Caco-2 (cell line): ENCODE measurements around the gene CRELD2. TPM values are rescaled to one million over a fixed set of nuclear protein-coding genes. Genes with fewer than 3 reads are reported as not detected.

Experiments
- BruUV-seq: library from RNA; stranded (reverse); fragments of 400-500 nt; replicated peaks from 2 replicates; lab custom pipeline; 2021; lab: Mats Ljungman, UMichigan
- CTCF ChIA-PET: fragments of 300-600 bp; sonication (Branson Sonifier 250); formaldehyde crosslinking; loops from one replicate; lab custom pipeline; 2022; ENCODE audit warnings: antibody characterized with exemption; lab: Charles Lee
- POLR2A ChIA-PET: fragments of 300-600 bp; sonication (Branson Sonifier 250); formaldehyde crosslinking; loops from one replicate; lab custom pipeline; 2022; ENCODE audit warnings: antibody characterized with exemption; lab: Charles Lee
- DNase-seq, 2 experiments: peaks; one replicate each; pipeline versions ENCODE4 v3.0.0 to v3.0.0-alpha.2; 2020 to 2022
- H3K27me3 ChIP-seq: replicated peaks from 2 replicates; pipeline ENCODE4 v1.6.0; 2011; ENCODE audit warnings: low read length; ENCODE audit not compliant: control insufficient read depth, insufficient read depth
- H3K36me3 ChIP-seq: 2 replicates; pipeline ENCODE4 v1.5.1; 2011; ENCODE audit warnings: low read length; ENCODE audit not compliant: control insufficient read depth, insufficient read depth
- H3K4me1 ChIP-seq: fragments of 250-450 bp; sonication (Bioruptor Pico); 2 replicates; pipeline ENCODE4 v1.5.1; 2020; ENCODE audit warnings: mild to moderate bottlenecking
- H3K4me3 ChIP-seq: 2 replicates; pipeline ENCODE4 v1.5.1; 2011; ENCODE audit warnings: low read depth, mild to moderate bottlenecking, control low read depth, low read length
- H3K9me3 ChIP-seq: fragments of 250-450 bp; sonication (Bioruptor Pico); 2 replicates; pipeline ENCODE4 v1.5.1; 2020; ENCODE audit warnings: mild to moderate bottlenecking, moderate library complexity
- H3K27ac Mint-ChIP-seq: one replicate; pipeline ENCODE4 v1.8.0; 2022; ENCODE audit warnings: mixed read lengths; ENCODE audit not compliant: unreplicated experiment
- H3K27me3 Mint-ChIP-seq: one replicate; pipeline ENCODE4 v1.8.0; 2022; ENCODE audit warnings: mixed read lengths; ENCODE audit not compliant: insufficient read depth, unreplicated experiment
- H3K36me3 Mint-ChIP-seq: one replicate; pipeline ENCODE4 v1.8.0; 2022; ENCODE audit warnings: mild to moderate bottlenecking, mixed read lengths; ENCODE audit not compliant: insufficient read depth, unreplicated experiment
- H3K4me1 Mint-ChIP-seq: one replicate; pipeline ENCODE4 v1.8.0; 2022; ENCODE audit warnings: low read depth, mixed read lengths; ENCODE audit not compliant: unreplicated experiment
- H3K4me3 Mint-ChIP-seq: one replicate; pipeline ENCODE4 v1.8.0; 2022; ENCODE audit warnings: mild to moderate bottlenecking, moderate library complexity, mixed read lengths; ENCODE audit not compliant: unreplicated experiment
- H3K9me3 Mint-ChIP-seq: one replicate; pipeline ENCODE4 v1.8.0; 2022; ENCODE audit warnings: mixed read lengths; ENCODE audit not compliant: unreplicated experiment
- CTCF ChIP-seq, 2 experiments: fragments of 200-600 bp in 1 of 2; IDR thresholded peaks; 1 replicate in 1 of 2; 2 replicates in 1 of 2; pipeline versions ENCODE4 v1.5.1 to v1.8.0; 2011 to 2022; ENCODE audit warnings: antibody characterized with exemption in 1 of 2, control low read depth in 1 of 2, inconsistent platforms in 1 of 2, low read depth in 1 of 2, low read length in 1 of 2, mild to moderate bottlenecking in 1 of 2, moderate library complexity in 1 of 2; ENCODE audit not compliant: insufficient read depth in 1 of 2, severe bottlenecking in 1 of 2, unreplicated experiment in 1 of 2
- intact Hi-C: fragments of 100-400 bp; cut with micrococcal nuclease; formaldehyde crosslinking; loops from one replicate; pipeline ENCODE4 v1.10.0; 2022; ENCODE audit not compliant: unreplicated experiment
- total RNA-seq: library from RNA; stranded (reverse); gene quantifications from 2 replicates; pipeline ENCODE4 v1.2.3, GENCODE V29; 2022

CRELD2 gene
- total RNA-seq, 1 experiment from 2014 or later: 43.3 TPM

DNA sequence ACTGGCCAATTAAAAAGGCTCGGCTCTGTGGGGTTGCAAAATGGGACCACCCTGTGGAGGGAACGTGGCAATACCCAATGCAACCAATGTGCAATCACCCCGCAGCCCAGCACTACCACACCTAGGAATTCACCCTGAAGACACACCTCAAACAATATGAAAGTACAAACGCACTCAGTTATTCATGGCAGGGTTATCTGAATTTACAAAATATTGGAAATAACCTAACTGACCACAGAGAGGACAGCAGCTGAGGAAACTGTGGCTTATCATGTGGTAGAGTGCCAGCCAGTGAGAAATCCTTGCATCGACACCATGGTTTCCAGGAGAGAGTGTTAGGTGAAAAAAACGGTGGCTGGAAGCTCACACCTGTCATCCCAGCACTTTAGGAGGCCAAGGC, 18.9 kb upstream of the CRELD2 start:
- H3K9me3 ChIP-seq: no peaks in the 10 kb centered on the region
- no peak overlapping the region for H3K4me3 Mint-ChIP-seq
- intact Hi-C loops: no loop called here
- no peaks in the 10 kb centered on the region; the same call in 1 of the 2 replicates for H3K36me3 ChIP-seq
- H3K27me3 Mint-ChIP-seq: no peaks in the 10 kb centered on the region
- no peaks in the 10 kb centered on the region for H3K9me3 Mint-ChIP-seq
- no peaks in the 10 kb centered on the region for H3K27me3 ChIP-seq
- H3K4me3 ChIP-seq: no peak overlapping the region
- no peak overlapping the region for H3K27ac Mint-ChIP-seq
- no peaks in the 10 kb centered on the region for H3K4me1 Mint-ChIP-seq
- BruUV-seq: no TSS peak
- TF ChIP-seq CTCF (IDR thresholded peaks at IDR 0.05; ENCODE audit: insufficient read depth in 1 of 2, low read depth in 1 of 2, low read length in 1 of 2, severe bottlenecking in 1 of 2, unreplicated experiment in 1 of 2): no peak
- no peak for DNase-seq
- ChIA-PET CTCF (no interaction called here), POLR2A (no interaction called here)
- peaks cover 40% of the 10 kb centered on the region for H3K36me3 Mint-ChIP-seq
- H3K4me1 ChIP-seq: no peaks in the 10 kb centered on the region

DNA sequence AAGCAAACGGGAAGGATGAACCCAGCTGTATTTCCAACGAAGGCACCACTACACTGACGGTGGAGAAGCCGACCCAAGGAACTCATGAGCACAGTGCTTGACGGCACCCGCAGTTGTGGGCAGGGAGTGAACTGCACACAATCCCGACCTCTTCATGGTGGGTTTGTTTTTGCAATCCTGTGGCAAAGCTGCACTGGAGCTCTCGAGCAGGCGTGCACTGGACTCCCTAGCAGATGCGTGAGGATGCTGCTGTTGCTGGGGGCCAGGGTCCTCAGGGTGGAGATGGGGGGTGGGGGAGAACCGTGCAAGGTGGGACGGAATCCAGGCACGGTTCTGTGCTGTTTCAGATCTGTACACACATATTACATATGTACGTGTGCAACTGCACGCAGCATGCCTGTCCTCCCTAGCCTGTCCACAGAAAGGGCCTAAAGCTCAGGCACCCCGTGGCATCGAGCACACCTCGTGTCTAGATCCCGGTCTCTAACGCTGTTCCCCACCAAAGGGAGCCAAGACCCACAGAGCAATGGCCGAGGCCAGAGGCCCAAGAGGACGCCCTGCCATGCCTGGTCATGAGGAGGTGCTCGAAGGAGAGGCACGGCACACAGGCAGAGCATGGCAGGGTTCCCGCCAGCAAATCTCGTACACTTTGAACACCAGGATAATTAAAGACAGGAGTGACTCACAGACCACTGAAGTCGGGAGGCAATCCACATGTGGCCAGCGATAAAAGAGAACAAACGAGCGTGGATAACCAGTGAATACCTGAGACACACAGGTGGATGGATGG, 17.8 kb upstream of the CRELD2 start:
- no peaks in the 10 kb centered on the region for H3K4me1 ChIP-seq
- POLR2A ChIA-PET: no interaction called here
- BruUV-seq: no TSS peak
- peaks cover 45% of the 10 kb centered on the region for H3K36me3 Mint-ChIP-seq
- H3K27ac Mint-ChIP-seq: no peak overlapping the region
- no peaks in the 10 kb centered on the region; the same call in 1 of the 2 replicates for H3K36me3 ChIP-seq
- CTCF ChIA-PET: no interaction called here
- H3K4me1 Mint-ChIP-seq: no peaks in the 10 kb centered on the region
- no peaks in the 10 kb centered on the region for H3K27me3 Mint-ChIP-seq
- no peaks in the 10 kb centered on the region for H3K9me3 ChIP-seq
- H3K27me3 ChIP-seq: no peaks in the 10 kb centered on the region
- H3K9me3 Mint-ChIP-seq: no peaks in the 10 kb centered on the region
- no peak for DNase-seq
- no peak for TF ChIP-seq CTCF (IDR thresholded peaks at IDR 0.05; ENCODE audit: insufficient read depth in 1 of 2, low read depth in 1 of 2, low read length in 1 of 2, severe bottlenecking in 1 of 2, unreplicated experiment in 1 of 2)
- H3K4me3 ChIP-seq: no peak overlapping the region
- H3K4me3 Mint-ChIP-seq: no peak overlapping the region
- intact Hi-C loops: no loop called here

DNA sequence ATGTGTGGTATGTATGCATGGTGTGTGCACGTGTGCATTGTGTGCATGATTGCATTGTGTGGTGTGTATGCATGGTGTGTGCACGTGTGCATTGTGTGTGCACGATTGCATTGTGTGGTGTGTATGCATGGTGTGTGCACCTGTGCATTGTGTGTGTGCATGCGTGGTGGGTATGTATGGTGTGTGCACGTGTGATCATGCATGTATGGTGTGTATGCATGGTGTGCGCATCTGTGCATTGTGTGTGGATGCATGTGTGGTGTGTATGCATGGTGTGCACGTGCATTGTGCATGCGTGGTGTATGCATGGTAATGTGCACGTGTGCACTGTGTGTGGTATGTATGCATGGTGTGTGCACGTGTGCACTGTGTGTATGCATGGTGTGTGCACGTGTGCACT, 17.0 kb upstream of the CRELD2 start:
- Mint-ChIP-seq H3K4me1 (no peaks in the 10 kb centered on the region), H3K9me3 (no peaks in the 10 kb centered on the region), H3K4me3 (no peak overlapping the region), H3K36me3 (peaks cover 42% of the 10 kb centered on the region), H3K27me3 (no peaks in the 10 kb centered on the region), H3K27ac (no peak overlapping the region)
- Histone ChIP-seq H3K36me3 (no peaks in the 10 kb centered on the region; the same call in 1 of the 2 replicates), H3K9me3 (no peaks in the 10 kb centered on the region), H3K4me3 (no peak overlapping the region), H3K27me3 (no peaks in the 10 kb centered on the region), H3K4me1 (no peaks in the 10 kb centered on the region)
- ChIA-PET CTCF (no interaction called here), POLR2A (no interaction called here)
- DNase-seq: no peak
- no peak for TF ChIP-seq CTCF (IDR thresholded peaks at IDR 0.05; ENCODE audit: insufficient read depth in 1 of 2, low read depth in 1 of 2, low read length in 1 of 2, severe bottlenecking in 1 of 2, unreplicated experiment in 1 of 2)
- intact Hi-C loops: no loop called here
- BruUV-seq: no TSS peak
